Fibroblast of skin of back (primary cell): Measurements from ENCODE around the gene CARS2.
"Not testable (repeated sequence)": the region's sequence is repeated elsewhere in the genome, so short reads cannot be mapped to it uniquely, and the experiment has no call there.

Source experiments
- DNase-seq: peaks from one replicate; pipeline ENCODE4 v3.0.0-alpha.2; 2013

Gene CARS2

GRCh38 chr13:110681868-110682550 lies 23.9 kb downstream of the CARS2 start:
- DNase-seq, result no peak

DNA sequence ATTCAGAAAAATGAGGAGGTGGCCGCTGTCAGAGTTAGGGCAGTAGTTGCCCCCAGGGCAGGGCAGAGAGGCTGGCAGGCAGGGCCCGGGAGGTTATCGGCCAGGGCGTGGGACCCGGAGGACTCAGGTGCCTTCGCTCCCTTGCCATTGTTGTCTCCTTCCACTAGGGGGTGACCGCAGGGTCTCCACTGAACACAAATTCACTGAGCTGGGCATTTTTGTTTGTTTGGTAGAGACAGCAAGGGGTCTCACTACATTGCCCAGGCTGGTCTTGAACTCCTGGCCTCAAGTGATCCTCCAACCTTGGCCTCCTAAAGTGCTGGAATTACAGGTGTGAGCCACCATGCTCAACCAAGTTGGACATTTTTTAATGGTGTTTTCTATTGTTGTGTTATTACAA lies 25.1 kb downstream of the CARS2 start:
- no peak for DNase-seq

DNA sequence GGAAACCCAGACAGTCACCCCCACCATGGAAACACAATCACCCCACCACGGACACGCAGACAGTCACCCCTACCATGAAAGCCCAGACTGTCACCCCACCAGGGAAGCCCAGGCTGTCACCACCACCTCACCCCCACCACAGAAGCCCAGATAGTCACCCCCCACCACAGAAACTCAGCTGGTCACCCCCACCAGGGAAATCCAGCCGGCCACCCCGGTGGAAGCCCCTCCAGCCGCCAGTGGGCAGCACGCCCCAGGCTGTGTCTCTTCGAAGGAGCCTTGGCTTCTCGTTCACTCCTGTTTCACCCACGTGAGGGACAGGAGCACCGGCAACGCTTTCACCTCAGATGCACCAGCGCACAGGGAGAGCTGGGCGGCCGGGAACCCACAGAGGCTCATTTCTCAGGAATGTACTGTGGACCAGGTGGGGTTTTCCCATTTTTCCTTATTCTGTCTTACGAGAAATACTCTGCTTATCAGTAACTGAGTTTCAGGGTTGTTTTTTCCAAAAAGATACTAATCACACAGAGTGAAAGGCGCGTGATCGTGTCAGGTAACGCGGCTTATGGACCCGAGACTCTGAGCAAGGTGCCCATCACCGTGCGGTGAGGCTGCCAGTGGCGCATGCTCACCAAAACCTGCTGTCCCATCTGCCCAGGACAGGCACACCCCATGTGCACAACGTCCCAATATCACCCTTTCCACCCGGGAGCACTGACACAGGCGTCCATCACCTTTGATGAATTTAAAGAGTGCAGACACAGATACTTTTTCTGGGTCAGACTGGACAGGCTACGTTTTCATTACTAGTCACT lies 28.0 kb downstream of the CARS2 start:
- no peak for DNase-seq

GRCh38 chr13:110676595-110677587 lies 29.0 kb downstream of the CARS2 start:
- DNase-seq, result no peak

DNA sequence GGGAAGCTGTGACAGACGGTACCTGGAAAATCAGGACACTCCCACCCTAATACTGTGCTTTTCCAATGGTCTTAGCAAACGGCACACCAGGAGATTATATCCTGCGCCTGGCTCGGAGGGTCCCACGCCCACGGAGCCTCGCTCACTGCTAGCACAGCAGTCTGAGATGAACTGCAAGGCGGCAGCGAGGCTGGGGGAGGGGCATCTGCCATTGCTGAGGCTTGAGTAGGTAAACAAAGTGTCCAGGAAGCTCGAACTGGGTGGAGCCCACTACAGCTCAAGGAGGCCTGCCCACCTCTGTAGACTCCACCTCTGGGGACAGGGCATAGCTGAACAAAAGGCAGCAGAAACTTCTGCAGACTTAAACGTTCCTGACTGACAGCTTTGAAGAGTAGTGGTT lies 36.1 kb downstream of the CARS2 start:
- not testable (repeated sequence) for DNase-seq

GRCh38 chr13:110669036-110669435 lies 36.9 kb downstream of the CARS2 start:
- DNase-seq, result no peak

DNA sequence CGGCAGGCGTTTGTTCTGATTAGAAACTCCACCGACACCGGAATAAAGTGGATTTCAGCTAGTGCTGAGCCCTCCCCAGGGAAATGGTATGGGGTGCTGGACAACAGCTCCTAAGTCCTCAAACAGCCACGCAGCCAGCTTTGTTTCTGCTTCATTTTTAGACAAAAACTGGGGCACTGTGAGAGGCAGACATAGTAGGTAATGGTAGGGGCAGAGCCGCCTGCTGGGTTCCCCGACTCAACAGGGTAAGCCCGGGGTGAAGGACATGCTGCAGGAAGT lies 39.7 kb downstream of the CARS2 start:
- no peak for DNase-seq

DNA sequence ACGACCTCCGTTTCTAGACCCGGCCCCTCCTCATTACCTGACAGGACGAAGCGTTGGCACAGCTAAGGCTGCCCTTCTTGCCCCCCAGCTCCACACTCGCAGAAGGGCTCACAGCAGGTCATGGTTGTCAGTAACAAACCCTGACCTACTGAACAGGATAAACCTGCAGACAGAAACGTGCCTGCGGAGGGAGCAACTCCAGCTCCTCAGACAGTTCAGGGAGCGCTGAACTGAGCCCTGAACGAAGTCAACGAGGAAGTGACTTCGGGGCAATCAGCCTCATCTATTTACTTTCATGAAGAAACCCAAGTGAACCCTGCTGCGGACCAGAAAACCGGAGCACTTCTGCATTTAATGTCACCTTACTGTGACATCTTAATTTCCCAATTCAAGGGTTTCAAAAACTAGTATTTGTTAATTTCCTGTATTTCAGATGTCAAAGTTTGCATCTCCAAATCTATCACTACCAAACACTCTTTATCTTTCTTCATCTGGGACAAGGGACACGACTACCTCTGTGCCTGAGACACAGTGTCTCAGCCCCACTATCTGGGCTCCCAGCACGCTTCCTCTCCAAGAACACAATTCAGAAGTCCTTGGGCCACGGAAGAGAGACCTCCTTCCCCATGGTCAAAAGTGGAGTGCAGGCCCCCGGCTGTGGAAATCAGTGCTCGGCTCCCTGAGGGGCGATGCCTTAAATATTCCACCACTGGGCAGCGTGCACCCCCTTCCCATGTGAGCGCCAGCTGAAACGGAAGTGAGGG lies 40.2 kb downstream of the CARS2 start:
- DNase-seq, result no peak

- no peak for DNase-seq
Observed at GRCh38 chr13:110664673-110665072, 41.2 kb downstream of the CARS2 start.

GRCh38 chr13:110664041-110664440 lies 41.9 kb downstream of the CARS2 start:
- no peak for DNase-seq

DNA sequence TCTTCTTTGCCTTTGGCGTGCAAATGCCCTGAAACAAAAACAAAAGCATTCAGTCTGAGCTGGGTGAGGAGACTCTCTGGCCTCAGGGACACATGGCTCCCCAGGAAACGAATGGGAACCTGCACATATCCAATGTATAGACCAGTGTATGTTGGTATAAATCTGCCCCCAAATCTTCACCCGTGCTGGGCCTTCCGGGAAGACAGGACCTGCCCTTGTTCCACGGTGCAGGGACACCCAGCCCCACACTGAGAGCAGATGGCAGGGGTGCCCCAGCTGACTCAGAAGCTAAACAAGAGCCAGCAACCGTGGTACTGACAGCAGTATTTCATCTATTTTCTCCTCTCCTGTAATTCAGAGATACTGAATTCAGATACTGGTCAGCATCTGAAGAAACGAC lies 42.4 kb downstream of the CARS2 start:
- DNase-seq, result no peak

DNA sequence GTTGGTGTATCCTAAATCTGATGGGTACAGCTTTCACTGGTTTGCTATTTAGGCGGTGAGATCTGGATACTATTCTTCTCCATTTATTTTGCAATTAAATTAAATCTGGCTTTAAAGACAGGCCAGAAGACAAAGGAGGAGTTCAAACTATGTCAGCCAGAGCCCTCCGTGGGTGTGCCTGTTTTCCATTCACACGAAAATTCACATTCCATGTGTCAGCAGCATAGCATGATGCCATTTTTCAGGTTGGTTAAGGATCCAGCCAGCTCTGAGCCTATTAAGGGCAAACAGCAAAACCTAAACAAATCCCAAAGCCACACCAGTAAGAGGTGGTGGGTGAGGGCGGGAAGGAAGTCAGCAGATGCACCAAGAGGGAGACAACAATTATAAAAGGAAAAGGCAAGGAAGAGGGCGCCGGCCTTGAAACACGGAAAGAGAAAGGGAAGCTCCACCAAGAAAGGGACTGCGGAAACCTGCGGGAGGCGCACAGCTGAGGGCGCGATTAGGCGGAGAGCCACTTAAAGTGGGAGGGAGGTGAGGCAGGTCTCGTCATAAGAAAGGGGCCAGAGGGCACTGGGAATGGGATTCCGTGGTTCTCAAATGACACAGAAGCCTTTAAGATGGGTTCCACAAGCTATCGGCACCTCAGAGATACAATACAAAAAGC lies 43.0 kb downstream of the CARS2 start:
- DNase-seq, result no peak

- DNase-seq, result no peak
Observed at GRCh38 chr13:110662091-110662490, 43.8 kb downstream of the CARS2 start.

DNA sequence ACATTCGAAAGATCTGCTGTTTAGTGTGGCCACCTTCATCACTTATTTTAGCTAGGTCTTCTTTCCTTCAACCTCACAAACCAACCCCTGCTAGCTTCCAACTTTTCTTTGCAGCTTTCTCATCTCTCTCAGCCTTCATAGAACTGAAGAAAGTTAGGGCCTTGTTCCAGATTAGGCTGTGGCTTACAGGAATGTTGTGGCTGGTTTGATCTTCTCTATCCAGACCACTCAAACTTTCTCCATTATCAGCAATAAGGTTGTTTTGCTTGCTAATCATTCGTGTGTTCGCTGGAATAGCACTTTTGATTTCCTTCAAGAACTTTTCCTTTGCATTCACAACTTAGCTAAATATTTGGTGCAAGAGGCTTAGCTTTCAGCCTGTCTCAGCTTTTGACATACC lies 44.7 kb downstream of the CARS2 start:
- no peak for DNase-seq

DNA sequence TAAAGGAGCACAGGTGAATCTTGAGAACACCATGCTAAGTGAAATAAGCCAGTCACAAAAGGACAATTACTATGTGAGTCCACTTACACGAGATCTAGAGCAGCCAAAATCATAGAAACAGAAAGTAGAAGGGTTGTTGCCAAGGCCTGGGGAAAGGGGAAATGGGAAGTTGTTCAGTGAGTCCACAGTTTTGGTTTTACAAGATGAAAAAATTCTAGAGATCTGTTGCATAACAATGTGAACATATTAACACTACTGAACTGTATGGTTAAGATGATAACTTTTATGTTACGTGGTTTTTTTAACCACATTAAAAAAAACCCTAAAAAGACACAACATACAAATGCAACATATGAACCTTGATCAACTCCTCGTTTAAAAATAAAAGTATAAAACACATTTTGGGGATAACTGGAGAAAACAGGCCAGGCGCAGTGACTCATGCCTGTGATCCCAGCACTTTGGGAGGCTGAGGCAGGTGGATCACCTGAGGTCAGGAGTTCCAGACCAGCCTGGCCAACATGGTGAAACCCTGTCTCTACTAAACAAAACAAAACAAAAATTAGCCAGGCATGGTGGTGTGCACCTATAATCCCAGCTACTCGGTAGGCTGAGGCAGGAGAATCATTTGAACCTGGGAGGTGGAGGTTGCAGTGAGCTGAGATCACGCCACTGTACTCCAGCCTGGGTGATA lies 47.6 kb downstream of the CARS2 start:
- not testable (repeated sequence) for DNase-seq

DNA sequence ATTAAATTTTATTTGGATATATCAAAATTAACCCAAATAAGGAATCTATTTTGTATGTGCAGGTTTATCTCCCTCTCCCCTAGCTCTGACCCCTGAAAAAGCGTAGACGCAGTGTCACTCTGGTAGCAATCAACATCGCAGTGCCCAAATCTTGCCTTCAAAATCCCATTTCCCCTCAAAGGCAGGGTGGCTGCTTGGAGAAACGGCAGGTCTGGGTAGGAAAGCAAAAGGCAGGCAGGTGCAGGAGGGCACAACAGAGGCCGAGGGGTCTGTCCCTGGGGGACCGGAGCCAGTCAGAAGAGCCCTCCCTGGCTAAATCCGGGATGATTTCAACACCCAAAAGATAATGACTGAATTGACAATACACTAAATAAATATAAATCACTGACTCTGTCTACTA lies 48.7 kb downstream of the CARS2 start:
- DNase-seq, result no peak

DNA sequence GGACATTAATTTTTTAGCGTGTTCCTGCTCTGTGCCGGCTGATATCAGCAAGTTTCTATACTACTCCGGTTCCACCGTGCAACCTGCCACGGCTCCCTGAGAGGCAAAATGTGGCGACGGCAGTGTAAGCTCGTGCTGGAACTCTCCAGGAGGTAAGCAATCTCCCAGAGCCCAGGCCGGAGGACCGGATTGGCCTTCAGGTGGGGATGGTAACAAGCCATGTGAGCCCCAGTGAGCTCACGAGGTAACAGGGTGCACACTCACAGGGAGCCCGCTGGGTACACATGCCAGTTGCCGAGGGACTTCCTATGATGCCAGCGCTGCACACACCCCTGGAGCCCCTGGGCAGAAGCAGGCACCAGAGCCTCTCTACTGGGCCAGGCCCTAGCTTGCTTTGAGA lies 52.1 kb downstream of the CARS2 start:
- DNase-seq, result no peak

GRCh38 chr13:110653271-110653670 lies 52.6 kb downstream of the CARS2 start:
- no peak for DNase-seq

GRCh38 chr13:110652764-110653163 lies 53.2 kb downstream of the CARS2 start:
- DNase-seq, result no peak

DNA sequence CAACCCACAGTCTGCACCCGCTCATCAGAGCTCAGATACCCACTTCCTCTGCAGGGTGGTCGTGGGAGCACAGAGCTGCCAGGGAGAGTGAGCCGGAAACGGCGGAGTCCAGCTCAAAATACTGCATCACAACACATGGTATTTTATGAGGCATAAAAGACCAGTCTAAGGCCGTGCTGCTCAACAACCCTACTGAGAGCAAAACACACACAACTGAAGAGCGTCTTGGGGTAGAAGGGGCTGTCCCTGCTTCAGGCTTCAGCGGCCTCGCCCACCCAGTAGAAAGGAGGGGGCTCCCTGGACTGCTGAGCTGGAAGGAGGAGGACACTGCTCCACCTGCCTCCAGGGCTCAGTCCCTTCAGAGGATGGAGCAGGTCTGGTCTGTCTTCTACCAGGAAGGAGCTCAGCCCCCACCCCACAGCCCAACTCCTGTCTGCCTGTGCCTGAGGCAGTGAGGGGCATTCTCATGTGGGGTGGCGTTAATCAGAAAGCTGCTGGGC lies 53.6 kb downstream of the CARS2 start:
- DNase-seq, result no peak

GRCh38 chr13:110651726-110652230 lies 54.1 kb downstream of the CARS2 start:
- no peak for DNase-seq
